ENCODE measurements around the gene TAF3.

GRCh38 chr10:7901256-7901655 is 83.0 kb downstream of the TAF3 start:
- TF ChIP-seq, protein P1, sequence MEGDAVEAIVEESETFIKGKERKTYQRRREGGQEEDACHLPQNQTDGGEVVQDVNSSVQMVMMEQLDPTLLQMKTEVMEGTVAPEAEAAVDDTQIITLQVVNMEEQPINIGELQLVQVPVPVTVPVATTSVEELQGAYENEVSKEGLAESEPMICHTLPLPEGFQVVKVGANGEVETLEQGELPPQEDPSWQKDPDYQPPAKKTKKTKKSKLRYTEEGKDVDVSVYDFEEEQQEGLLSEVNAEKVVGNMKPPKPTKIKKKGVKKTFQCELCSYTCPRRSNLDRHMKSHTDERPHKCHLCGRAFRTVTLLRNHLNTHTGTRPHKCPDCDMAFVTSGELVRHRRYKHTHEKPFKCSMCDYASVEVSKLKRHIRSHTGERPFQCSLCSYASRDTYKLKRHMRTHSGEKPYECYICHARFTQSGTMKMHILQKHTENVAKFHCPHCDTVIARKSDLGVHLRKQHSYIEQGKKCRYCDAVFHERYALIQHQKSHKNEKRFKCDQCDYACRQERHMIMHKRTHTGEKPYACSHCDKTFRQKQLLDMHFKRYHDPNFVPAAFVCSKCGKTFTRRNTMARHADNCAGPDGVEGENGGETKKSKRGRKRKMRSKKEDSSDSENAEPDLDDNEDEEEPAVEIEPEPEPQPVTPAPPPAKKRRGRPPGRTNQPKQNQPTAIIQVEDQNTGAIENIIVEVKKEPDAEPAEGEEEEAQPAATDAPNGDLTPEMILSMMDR (IDR thresholded peaks at IDR 0.05; ENCODE audit: low read length) = no peak
- TF ChIP-seq EZH2phosphoT487 (IDR thresholded peaks at IDR 0.05; ENCODE audit: low read length) (no peak), EZH2 (optimal IDR thresholded peaks at IDR 0.05; ENCODE audit: low read depth, low read length) (no peak)
